ENCODE data around the gene PHACTR1.

- TF ChIP-seq CTCF (conservative IDR thresholded peaks at IDR 0.05; ENCODE audit: low read depth, low read length): no peak
- no peak for TF ChIP-seq USF2 (IDR thresholded peaks at IDR 0.05; ENCODE audit: low read depth, low read length)
- no peak for TF ChIP-seq POLR2A (IDR thresholded peaks at IDR 0.05; ENCODE audit: low read depth, low read length)
- no peak for TF ChIP-seq RCOR1 (IDR thresholded peaks at IDR 0.05; ENCODE audit: insufficient replicate concordance, low read length)
- no peak for TF ChIP-seq CHD1 (IDR thresholded peaks at IDR 0.05; ENCODE audit: low read depth, low read length)
- TF ChIP-seq NFE2L2 (IDR thresholded peaks at IDR 0.05; ENCODE audit: low read depth, low read length): no peak
- no peak for TF ChIP-seq SMC3 (IDR thresholded peaks at IDR 0.05; ENCODE audit: low read depth, low read length)
- TF ChIP-seq MXI1 (IDR thresholded peaks at IDR 0.05; ENCODE audit: borderline replicate concordance, low read depth, low read length): no peak
- TF ChIP-seq RFX5 (IDR thresholded peaks at IDR 0.05; ENCODE audit: low read depth, low read length): no peak
- no peak for TF ChIP-seq RAD21 (IDR thresholded peaks at IDR 0.05; ENCODE audit: low read length)
- TF ChIP-seq ELK1 (IDR thresholded peaks at IDR 0.05; ENCODE audit: borderline replicate concordance, low read depth, low read length): no peak
- TF ChIP-seq MAFK (IDR thresholded peaks at IDR 0.05; ENCODE audit: low read depth, low read length): no peak
Measured at GRCh38 chr6:13046084-13046483, 329.5 kb downstream of the PHACTR1 start.
